Retinal pigment epithelial cell (primary cell): ENCODE measurements around the gene CPNE1.
"Not testable (repeated sequence)": the region's sequence is repeated elsewhere in the genome, so short reads cannot be mapped to it uniquely, and the experiment has no call there.

Experiments
- DNase-seq: peaks from one replicate; pipeline ENCODE4 v3.0.0-alpha.2; 2010; ENCODE audit warnings: low read depth
- H3K4me3 ChIP-seq: 2 replicates; pipeline ENCODE4 v1.5.1; 2011; ENCODE audit warnings: mild to moderate bottlenecking, low read length, control low read depth, moderate library complexity
- TF ChIP-seq, protein P1 (sequence below): conservative IDR thresholded peaks from 2 replicates; pipeline ENCODE4 v1.5.1; 2011; ENCODE audit warnings: low read depth, low read length, control low read depth, inconsistent platforms

CPNE1 gene

DNA sequence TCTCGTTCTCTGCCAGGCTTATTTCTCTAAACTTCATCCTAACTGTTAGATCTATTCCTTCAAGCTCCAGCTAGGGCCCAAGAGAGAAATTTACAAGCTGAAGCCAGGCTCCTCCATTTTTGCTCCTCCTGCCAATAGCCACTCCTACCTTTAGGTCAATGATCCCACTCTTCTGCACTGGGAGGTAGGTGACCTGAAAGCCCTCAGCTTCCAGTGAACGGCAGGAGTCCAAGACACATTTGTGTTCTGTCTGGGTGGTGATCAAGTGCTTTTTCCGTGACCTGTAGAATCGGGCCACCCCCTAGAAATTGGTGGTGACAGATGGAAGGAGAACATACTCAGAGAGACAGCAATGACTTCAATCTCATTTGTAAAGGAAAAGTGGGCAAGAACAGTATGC is 25.6 kb upstream of the CPNE1 start:
- TF ChIP-seq, protein P1, sequence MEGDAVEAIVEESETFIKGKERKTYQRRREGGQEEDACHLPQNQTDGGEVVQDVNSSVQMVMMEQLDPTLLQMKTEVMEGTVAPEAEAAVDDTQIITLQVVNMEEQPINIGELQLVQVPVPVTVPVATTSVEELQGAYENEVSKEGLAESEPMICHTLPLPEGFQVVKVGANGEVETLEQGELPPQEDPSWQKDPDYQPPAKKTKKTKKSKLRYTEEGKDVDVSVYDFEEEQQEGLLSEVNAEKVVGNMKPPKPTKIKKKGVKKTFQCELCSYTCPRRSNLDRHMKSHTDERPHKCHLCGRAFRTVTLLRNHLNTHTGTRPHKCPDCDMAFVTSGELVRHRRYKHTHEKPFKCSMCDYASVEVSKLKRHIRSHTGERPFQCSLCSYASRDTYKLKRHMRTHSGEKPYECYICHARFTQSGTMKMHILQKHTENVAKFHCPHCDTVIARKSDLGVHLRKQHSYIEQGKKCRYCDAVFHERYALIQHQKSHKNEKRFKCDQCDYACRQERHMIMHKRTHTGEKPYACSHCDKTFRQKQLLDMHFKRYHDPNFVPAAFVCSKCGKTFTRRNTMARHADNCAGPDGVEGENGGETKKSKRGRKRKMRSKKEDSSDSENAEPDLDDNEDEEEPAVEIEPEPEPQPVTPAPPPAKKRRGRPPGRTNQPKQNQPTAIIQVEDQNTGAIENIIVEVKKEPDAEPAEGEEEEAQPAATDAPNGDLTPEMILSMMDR = no peak
- no peak overlapping the region for H3K4me3 ChIP-seq
- DNase-seq = no peak

DNA sequence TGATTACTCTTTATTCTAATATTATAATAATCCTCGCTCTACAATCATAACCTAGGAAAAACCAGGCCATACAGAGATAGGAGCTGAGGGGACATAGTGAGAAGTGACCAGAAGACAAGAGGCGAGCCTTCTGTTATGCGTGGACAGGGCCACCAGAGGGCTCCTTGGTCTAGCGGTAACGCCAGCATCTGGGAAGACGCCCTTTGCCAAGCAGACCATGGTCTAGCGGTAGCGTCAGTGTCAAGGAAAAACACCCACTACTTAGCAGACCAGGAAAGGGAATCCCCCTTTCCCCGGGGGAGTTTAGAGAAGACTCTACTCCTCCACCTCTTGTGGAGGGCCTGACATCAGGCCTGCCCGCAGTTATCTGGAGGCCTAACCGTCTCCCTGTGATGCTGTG is 22.2 kb upstream of the CPNE1 start:
- not testable (repeated sequence) for DNase-seq, H3K4me3 ChIP-seq
- TF ChIP-seq, protein P1 = peak; percentile 12

DNA sequence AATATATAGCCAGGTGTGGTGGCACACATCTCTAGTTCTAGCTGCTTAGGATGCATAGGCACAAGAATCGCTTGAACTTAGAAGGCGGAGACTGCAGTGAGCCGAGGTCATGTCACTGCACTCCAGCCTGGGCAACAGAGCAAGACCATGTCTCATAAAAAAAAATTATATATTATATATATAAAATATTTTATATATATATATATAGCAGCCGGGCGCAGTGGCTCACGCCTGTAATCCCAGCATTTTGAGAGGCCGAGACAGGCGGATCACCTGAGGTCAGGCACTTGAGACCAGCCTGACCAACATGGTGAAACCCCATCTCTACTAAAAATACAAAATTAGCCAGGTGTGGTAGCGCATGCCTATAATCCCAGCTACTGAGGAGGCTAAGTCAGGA is 20.7 kb upstream of the CPNE1 start:
- DNase-seq, H3K4me3 ChIP-seq: not testable (repeated sequence)

DNA sequence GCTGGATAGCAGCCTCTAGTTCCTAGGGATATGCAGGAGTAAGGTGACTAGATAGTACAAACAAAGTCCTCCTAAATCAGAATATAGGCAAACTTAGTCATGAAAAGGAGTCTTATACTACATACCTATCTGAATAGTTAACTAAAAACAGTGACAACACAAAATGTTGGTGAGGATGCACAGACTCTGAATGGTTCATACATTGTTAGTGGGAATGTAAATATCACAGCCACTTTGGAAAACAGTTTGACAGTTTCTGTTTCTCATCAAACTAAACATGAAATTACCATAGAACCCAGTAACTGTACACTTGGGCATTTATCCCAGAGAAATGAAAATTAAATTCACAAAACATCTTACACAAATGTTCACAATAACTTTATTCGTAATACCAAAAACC is 17.3 kb upstream of the CPNE1 start:
- H3K4me3 ChIP-seq = no peak overlapping the region
- TF ChIP-seq, protein P1 = no peak
- DNase-seq = no peak

DNA sequence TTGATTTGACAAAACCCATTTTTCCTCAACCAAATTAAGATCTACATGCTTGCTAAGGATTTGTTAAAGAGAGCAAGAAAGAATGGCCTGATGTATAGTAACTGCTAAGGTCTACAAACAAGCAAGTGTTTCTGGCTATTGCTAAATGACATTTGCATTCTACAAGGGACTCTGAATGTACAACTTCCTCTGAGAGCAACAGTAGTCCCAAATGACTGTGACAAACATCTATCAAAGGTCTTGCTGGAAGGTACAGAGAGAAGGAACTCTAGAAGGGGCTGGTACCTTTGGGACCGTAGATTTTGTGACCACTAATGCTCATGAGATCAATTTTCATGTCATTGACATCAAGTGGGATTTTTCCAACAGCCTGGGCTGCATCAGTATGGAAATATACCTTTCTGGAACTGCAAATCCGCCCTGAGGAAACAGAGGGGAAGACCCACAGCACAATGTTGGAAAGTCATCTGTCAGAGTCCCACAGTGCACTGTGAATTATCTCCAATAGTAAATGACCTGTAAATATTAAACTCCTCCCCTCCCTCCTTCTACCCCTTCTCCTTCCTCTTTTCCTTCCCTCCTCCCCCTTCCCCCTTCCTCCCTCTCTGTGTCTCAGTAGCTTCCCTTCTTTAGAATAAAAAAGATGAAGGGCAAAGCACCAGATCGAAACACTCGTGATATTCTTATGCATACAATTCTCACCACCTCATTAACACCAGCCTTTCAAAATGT is 15.9 kb upstream of the CPNE1 start:
- TF ChIP-seq, protein P1 = no peak
- H3K4me3 ChIP-seq = no peak overlapping the region
- no peak for DNase-seq

DNA sequence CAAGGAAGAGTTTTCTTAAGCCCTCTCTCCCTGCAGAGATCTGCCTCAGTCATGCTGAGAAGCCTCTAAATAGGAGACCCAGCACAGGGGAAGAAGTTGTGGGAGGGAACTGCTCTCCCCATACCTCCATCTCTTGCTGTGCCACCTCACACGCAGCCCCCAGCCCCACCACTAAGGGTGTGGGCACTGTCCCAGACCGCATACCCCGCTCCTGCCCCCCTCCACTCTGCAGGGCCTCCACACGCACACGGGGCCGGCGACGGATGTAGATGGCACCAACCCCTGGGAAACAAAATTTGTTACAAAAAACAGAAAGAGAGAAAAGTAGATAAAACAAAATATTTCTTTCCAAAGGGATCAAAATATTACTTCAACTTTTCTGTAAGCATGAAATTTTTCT is 10.2 kb upstream of the CPNE1 start:
- TF ChIP-seq, protein P1 = no peak
- H3K4me3 ChIP-seq = no peak overlapping the region
- no peak for DNase-seq

DNA sequence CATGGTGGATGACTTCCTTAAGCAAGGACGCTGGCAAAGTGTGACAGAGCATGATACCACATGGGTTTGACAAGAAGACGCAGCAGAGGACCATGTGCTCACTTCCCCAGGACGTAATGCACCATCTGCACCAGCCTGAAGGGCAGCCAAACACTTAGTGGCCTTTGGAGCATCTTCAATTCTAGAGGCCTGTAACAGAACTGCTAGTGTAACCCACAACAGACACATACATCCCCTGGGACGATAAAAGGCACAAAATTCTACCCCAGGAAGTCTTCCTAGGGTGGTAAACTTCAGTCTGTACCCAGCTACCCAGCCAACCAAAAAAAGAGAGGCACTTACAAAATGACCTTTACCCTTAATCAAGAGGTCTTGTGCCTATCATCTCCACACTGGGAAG is 9.2 kb upstream of the CPNE1 start:
- TF ChIP-seq, protein P1 = no peak
- no peak overlapping the region for H3K4me3 ChIP-seq
- no peak for DNase-seq
